Activated CD8-positive, alpha-beta T cell treated with anti-CD3 and anti-CD28 coated beads for 36 hours (primary cell): ENCODE measurements around the gene LYRM4. TPM values are rescaled to one million over a fixed set of nuclear protein-coding genes. Genes with fewer than 3 reads are reported as not detected.

Source experiments
- ATAC-seq: fragments of 200-7000 bp; cut with Tn5 transposase; one replicate; pipeline ENCODE4 v1.10.0; 2021; ENCODE audit warnings: mild to moderate bottlenecking, moderate library complexity
- CTCF ChIA-PET: fragments of 350-600 bp; sonication (Branson Sonifier 250); formaldehyde crosslinking; loops from one replicate; lab custom pipeline; 2021; ENCODE audit warnings: antibody characterized with exemption; lab: Charles Lee
- POLR2A ChIA-PET: fragments of 350-600 bp; sonication (Branson Sonifier 250); formaldehyde crosslinking; loops from one replicate; lab custom pipeline; 2021; ENCODE audit warnings: antibody characterized with exemption; lab: Charles Lee
- DNase-seq: peaks from one replicate; pipeline ENCODE4 v3.0.0-alpha.2; 2020
- H3K27ac Mint-ChIP-seq: one replicate; pipeline ENCODE4 v1.8.0; 2021; ENCODE audit warnings: mild to moderate bottlenecking, mixed read lengths
- H3K27me3 Mint-ChIP-seq: one replicate; pipeline ENCODE4 v1.8.0; 2021; ENCODE audit warnings: mixed read lengths
- H3K36me3 Mint-ChIP-seq: one replicate; pipeline ENCODE4 v1.8.0; 2021; ENCODE audit warnings: low read depth, mixed read lengths
- H3K4me1 Mint-ChIP-seq: one replicate; pipeline ENCODE4 v1.8.0; 2021; ENCODE audit warnings: low read depth, mixed read lengths
- H3K4me3 Mint-ChIP-seq: one replicate; pipeline ENCODE4 v1.8.0; 2021; ENCODE audit warnings: mild to moderate bottlenecking, moderate library complexity, mixed read lengths
- H3K9me3 Mint-ChIP-seq: one replicate; pipeline ENCODE4 v1.8.0; 2021; ENCODE audit warnings: mixed read lengths
- CTCF ChIP-seq: fragments of 200-600 bp; IDR thresholded peaks from one replicate; pipeline ENCODE4 v1.8.0; 2022; ENCODE audit warnings: antibody characterized with exemption, mild to moderate bottlenecking
- intact Hi-C: fragments of 100-400 bp; cut with micrococcal nuclease; formaldehyde crosslinking; loops from one replicate; pipeline ENCODE4 v1.10.0; 2022
- total RNA-seq, 2 experiments: library from RNA; stranded (reverse); gene quantifications; one replicate each; pipeline ENCODE4 v1.2.3, GENCODE V29; 2021

Gene LYRM4
- total RNA-seq, 2 experiments from 2014 or later = 43.5 to 50.6 TPM

- intact Hi-C loops = no loop called here
- Mint-ChIP-seq H3K4me3 (no peak overlapping the region), H3K27me3 (no peaks in the 10 kb centered on the region), H3K27ac (no peak overlapping the region), H3K9me3 (no peaks in the 10 kb centered on the region), H3K4me1 (peaks cover 58% of the 10 kb centered on the region), H3K36me3 (no peaks in the 10 kb centered on the region)
- CTCF ChIA-PET = interaction anchor here (0.8 to 2.8 kb wide), 2 partner anchors 12 to 146 kb away, joined by 3 to 14 read pairs; no protein-coding TSS in a partner anchor
- POLR2A ChIA-PET = no interaction called here
- DNase-seq (no peak), ATAC-seq (no peak)
- no peak for TF ChIP-seq CTCF
Measured at GRCh38 chr6:5290097-5290496, 29.3 kb upstream of the LYRM4 start.

GRCh38 chr6:5287966-5288297, 27.2 kb upstream of the LYRM4 start:
- DNase-seq = no peak
- Mint-ChIP-seq H3K36me3 (no peaks in the 10 kb centered on the region), H3K4me1 (peaks cover 48% of the 10 kb centered on the region), H3K27me3 (no peaks in the 10 kb centered on the region), H3K4me3 (no peak overlapping the region), H3K9me3 (no peaks in the 10 kb centered on the region), H3K27ac (no peak overlapping the region)
- ChIA-PET CTCF (interaction anchor here (1.7 to 2.4 kb wide), 2 partner anchors 15 to 144 kb away, joined by 5 to 8 read pairs; no protein-coding TSS in a partner anchor), POLR2A (interaction anchor here (0.6 to 1.0 kb wide), 2 partner anchors 42 to 285 kb away, joined by 3 read pairs; no protein-coding TSS in a partner anchor)
- intact Hi-C loops = no loop called here
- TF ChIP-seq CTCF = no peak
- no peak for ATAC-seq

- Mint-ChIP-seq H3K9me3 (no peaks in the 10 kb centered on the region), H3K4me1 (peaks cover 42% of the 10 kb centered on the region), H3K4me3 (no peak overlapping the region), H3K27ac (no peak overlapping the region), H3K36me3 (no peaks in the 10 kb centered on the region), H3K27me3 (no peaks in the 10 kb centered on the region)
- CTCF ChIA-PET = interaction anchor here (1.7 to 2.4 kb wide), 2 partner anchors 15 to 143 kb away, joined by 5 to 8 read pairs; no protein-coding TSS in a partner anchor
- POLR2A ChIA-PET = interaction anchor here (0.6 to 1.0 kb wide), 2 partner anchors 42 to 285 kb away, joined by 3 read pairs; no protein-coding TSS in a partner anchor
- intact Hi-C loops = no loop called here
- DNase-seq (no peak), ATAC-seq (no peak)
- TF ChIP-seq CTCF = no peak
Measured at GRCh38 chr6:5287205-5287965, 26.6 kb upstream of the LYRM4 start.

- Mint-ChIP-seq H3K4me3 (no peak overlapping the region), H3K36me3 (no peaks in the 10 kb centered on the region), H3K27me3 (no peaks in the 10 kb centered on the region), H3K4me1 (peaks cover 36% of the 10 kb centered on the region), H3K27ac (no peak overlapping the region), H3K9me3 (no peaks in the 10 kb centered on the region)
- TF ChIP-seq CTCF = no peak
- intact Hi-C loops = no loop called here
- no peak for DNase-seq
- CTCF ChIA-PET = interaction anchor here (1.7 to 2.4 kb wide), 2 partner anchors 16 to 143 kb away, joined by 5 to 8 read pairs; no protein-coding TSS in a partner anchor
- POLR2A ChIA-PET = no interaction called here
- ATAC-seq = no peak
Measured at GRCh38 chr6:5286780-5287179, 26.0 kb upstream of the LYRM4 start.

- no peaks in the 10 kb centered on the region for H3K36me3 Mint-ChIP-seq
- no peak overlapping the region for H3K27ac Mint-ChIP-seq
- H3K27me3 Mint-ChIP-seq = no peaks in the 10 kb centered on the region
- no peak for TF ChIP-seq CTCF
- H3K4me3 Mint-ChIP-seq = no peak overlapping the region
- peaks cover 38% of the 10 kb centered on the region for H3K4me1 Mint-ChIP-seq
- CTCF ChIA-PET = interaction anchor here (2.4 kb wide), 1 partner anchor 17 kb away, joined by 10 read pairs; no protein-coding TSS in a partner anchor
- ATAC-seq = no peak
- intact Hi-C loops = no loop called here
- POLR2A ChIA-PET = interaction anchor here (1.2 to 2.7 kb wide), 3 partner anchors 17 to 28 kb away, joined by 3 to 7 read pairs (median 3); partner anchors contain the start of gene LYRM4
- no peak for DNase-seq
- H3K9me3 Mint-ChIP-seq = no peaks in the 10 kb centered on the region
Measured at GRCh38 chr6:5285526-5285925, 24.8 kb upstream of the LYRM4 start.
